ENCODE results near the gene C1orf159.

Gene C1orf159

DNA sequence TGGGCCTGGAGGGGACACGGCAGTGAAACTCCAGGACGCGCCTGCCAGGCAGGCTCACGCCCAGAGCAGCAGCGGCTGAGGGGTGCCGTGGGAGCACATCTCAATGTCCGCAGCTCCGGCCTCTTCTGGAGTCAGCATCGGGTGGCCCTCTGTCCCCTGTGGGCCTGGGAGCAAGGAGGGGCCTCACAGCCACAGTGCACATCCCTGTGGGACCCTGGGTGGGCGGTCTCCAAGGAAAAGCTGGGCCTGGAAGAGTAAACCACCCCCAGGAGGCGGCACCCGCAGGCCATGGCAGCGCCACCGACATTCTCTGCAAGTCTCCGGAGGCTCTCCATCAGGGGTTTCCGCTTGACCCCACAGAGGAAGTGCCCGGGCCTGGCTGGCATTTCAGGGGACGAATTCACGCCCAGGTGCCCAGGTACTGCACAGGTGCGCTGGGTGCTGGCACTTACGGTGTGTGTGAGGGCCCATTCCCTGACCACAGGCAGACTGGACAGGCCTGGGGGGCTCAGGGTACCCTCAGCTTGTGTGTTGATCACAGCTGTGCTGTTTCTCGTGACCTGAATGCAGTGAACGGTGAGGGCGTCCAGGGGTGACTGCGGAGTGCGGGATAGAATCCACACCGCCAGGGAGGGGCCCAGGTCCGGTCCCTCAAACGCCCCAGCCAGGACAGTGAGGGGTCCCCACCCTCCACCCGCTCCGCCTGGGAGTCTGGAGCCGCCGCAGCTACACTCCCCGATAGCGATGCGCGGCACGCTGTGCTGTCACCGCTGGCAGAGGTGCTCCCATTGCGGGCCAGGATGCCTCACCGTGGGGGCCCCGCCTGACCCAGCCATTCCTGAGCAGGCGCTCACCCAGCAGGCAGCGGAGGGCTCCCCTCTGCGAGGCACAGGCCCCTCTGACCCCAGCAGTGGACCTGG, 25.2 kb downstream of the C1orf159 start:
- DNase-seq = no peak

DNA sequence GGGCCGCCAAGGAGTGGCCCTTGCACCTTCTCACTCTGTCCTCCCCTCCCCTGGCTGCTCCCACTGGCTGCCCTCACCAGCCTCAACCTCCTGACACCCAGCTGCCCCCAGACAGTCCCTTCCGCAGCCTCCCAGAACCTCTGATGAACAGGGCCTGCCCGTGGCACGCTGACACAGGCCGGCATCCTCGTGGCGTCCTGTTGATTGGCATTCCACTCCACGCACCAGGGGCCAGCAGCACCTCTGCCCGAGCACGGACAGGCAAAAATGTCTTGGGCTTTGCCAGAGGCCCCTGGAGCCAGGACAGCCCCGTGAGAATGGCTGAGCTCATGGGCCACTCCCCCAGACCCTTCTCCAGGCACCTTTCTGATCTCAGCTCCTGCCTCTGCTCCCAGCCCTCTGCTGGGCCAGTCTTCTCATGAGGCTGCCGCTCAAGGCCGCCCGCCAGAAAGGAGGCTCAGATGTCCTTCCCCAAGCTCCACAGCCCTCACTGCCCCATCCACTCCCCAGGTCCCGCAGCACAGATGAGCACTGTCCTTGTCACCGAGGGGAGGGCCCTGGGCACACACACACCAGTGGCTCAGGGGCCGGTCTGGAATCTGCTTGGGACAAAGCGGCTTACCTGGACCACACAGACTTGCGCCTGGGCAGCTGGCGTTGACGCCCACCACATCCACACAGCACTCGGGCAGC, 26.0 kb downstream of the C1orf159 start:
- no peak for DNase-seq

DNA sequence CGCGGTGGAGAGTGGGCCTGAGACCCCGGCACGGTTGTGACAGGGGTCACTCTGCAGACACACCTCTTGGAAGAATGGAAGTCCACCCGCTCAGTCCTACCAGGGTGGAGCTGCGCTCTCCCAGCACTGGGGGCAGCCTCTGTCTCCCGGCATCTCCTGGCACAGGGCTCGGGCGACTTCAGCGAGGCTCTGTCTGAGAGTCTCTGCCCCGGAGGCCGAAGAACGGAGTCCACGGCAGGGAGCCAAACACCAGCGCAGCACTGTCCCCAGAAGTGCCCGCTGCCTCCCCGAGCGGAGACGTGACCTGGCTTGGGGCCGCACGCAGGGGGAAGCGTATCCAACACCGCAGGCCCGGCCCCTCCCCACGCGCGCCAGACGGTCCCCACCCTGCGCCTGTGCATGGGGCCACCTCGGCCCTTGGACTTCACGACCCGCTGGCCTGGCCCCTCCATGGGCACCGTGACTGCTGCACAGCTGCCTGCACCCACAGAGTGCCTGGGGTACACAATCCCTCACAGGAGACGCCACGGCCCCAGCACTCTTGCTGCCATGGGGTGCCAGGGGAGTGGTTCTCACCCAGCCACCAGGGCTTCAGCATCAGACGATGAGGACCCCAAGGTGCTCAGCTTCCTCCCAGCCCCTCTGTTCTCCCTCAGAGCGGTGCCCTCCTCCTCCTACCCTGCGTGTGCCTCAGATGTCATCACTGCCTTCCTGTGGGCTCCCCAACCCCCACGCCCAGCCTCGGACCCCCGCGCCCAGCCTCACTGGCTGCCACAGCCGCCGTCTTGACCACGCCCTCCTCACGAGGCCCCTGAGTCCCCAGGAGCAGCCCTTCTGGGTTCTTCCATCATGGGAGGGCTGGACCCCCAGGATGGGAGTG, 26.8 kb downstream of the C1orf159 start:
- DNase-seq = no peak

DNA sequence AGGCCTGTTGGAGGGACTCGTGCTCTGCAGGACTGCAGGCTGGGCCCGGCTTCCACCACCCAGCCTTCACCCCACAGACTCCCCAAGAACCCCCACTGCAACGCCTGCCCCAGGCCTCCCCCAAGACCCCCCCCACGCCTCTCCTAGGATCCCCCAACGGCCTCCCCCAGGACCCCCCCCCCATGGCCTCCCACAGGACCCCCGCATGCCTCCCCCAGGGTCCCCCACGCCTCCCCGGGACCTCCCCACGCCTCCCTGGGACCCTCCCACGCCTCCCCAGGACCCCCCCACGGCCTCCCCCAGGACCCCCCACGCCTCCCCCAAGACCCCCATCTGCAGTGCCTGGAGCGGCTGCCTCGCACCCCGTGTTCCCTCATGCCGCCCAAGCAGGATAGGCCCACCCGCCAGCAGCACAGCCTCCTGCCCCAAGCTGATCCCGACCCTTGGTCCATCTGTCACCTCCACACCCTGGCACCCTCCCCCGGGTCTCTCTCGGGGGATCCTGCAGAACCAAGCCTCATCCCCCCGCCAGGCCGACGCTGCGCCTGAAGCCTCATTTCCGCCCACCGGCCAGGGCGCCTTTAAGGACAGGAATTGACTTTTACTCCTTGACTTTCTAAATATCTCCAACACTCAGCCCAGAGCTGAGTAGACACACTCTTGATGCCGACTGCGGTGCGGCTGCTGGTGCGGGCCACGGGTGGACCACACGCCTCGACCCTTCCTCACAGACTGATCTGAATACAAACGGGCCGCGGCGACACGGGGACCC, 27.7 kb downstream of the C1orf159 start:
- DNase-seq = no peak

DNA sequence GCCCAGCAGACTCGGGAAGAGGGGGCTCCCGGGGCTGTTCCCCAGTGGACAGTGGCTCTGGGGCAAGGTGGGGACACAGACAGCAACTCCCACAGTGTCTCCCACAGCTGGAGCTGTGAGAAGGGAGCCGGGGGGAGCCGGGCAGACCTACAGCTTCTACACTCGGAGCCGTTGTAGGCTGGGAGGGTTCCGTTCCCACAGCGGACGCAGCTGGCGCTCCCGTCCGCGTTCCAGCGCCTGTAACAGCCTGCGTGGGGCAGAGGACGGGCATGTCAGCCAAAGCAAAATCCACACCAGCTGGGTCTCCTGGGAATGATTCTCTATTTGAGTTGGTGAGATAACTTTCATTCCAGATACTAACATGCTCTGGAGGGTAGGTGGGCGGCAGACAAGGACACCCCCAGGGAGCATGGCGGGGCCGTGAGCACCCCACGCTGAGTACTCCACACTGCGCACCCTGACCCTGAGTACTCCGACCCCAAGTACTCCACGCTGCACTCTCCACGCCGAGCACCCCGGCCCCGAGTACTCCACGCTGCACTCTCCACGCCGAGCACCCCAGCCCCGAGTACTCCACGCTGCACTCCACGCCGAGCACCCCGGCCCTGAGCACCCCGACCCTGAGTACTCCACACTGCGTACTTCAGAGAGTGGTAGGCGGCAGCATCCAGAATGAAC, 28.4 kb downstream of the C1orf159 start:
- DNase-seq = no peak

DNA sequence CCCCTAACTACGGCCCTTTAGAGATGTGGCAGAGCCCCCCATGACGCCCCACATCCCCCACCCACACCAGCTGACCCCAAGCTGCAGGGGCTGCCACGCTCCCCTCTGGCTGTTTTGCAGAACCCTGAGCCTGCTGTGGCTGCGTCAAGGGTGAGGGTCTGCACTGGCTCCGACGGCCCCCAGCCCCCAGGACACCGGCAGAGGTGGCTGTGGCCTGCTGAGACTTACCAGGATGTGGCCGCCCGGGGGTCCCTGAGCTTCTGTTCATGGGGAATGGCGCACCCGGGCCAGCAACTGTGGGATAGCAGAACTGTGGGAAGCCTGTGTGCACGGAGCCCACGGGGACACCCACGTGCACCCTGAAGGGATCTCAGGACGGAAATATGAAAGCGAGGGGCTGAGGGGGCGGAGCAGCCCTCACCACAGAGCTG, 29.0 kb downstream of the C1orf159 start:
- no peak for DNase-seq

DNA sequence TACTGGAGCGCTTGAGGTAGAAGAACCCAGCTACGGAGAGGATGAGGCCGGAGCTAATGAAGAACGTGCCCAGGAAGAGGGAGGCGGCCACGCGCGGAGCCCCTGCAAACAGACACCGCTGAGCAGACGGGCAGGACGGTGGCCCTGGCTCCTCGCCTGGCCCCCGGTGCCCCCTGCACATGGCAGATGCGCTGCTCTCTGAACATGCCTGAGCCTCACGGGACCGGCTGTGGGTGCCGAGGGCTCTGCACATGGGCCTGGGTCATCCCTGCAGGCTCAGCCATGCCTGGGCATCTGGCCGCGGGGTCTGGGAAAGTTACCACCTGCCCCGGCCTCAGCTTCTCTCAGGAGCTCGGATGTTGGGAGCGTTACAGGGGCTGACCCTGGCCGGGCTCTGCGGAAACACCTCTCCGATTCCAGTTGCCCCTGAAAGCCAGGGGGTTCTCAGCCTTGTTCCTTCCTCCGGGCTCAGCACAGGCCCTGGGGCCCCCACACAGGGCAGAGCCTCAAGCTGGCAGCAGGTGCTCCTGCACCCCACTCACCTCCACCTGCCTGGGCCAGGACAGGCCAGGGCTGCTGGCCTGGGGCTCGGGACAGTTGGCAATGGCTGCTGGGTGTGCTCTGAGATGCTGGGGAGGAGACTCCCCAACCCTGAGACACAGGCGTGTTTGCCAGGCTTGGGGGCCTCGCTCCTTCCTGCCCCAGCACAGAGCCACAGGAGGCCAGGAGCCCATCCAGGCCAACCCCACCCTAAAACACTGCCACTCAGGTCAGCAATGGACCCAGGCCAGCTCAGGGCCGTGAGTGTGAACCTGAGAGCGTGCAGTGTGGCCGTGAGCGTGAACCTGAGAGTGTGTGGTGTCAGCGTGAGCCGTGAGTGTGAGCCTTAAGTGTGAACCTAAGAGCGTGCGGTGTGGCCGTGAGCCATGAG, 29.7 kb downstream of the C1orf159 start:
- DNase-seq = no peak

DNA sequence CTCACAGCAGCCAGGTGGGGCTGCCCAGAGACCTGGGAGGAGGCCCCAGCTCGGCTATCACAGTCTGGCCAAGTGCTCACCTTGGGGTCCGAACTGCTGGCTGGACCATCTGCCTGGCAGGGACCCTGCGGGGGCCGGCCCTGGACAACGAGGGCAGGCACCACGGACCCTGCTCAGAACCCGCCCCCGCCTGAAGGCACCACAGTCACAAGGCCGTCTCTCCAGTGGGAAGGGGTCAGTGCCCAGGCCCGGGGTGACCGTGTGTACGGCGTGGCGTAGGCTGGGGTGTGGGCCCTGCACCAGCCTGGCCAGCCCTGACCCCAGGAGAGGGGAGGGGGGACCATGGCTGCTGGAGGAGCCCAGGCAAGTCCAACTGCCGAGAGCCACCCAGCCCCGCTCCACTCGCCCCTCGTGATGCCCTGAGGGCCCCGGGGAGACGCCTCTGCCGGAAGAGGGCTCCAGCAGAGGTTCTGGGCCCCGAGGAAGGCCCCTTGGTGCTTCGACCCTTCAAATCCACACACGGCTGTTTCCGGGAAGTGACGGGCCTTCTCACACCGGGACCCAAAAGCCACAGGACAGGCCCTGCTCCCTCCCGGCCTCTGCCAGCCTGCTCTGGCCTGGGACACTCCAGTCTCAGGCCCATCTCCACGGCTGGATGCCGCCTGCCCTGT, 30.6 kb downstream of the C1orf159 start:
- DNase-seq = no peak

DNA sequence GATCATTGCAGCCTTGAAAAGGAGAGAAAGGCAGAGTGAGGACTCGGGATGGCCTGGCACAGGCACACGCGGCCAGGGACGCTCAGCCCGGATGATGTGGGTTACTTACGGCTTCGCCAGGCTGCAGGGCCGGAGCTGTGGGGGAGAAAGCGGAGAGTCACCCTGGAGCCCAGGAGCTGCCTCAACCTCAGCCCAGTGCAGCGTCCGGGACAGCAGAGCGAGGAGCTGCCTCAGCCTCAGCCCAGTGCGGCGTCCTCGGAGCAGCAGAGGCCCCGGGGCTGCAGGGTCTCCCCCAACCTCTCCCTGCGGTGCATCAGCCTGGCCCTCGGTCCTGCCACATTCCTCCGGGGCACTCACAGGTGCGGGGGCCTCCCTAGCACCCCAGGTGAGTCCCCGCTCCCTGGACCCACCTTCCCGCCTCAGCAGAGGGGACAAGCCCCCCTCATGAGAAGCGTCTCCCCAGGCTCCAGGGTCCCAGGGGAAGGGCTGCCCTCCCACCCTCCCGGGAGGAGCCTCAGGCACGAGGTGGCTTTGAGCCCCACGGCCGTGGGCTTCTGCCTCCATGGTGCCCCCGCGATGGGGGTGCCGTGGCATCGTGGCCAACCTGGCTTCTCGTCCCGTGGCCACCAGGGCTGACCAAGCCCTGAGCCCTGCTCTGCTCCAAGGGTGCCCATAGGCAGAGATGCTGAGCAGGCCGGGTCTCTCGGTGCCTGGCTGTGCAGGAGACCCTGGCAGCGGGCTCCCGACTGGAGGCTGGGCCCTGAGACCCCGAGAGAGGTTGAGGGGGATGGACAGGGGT, 31.3 kb downstream of the C1orf159 start:
- no peak for DNase-seq

DNA sequence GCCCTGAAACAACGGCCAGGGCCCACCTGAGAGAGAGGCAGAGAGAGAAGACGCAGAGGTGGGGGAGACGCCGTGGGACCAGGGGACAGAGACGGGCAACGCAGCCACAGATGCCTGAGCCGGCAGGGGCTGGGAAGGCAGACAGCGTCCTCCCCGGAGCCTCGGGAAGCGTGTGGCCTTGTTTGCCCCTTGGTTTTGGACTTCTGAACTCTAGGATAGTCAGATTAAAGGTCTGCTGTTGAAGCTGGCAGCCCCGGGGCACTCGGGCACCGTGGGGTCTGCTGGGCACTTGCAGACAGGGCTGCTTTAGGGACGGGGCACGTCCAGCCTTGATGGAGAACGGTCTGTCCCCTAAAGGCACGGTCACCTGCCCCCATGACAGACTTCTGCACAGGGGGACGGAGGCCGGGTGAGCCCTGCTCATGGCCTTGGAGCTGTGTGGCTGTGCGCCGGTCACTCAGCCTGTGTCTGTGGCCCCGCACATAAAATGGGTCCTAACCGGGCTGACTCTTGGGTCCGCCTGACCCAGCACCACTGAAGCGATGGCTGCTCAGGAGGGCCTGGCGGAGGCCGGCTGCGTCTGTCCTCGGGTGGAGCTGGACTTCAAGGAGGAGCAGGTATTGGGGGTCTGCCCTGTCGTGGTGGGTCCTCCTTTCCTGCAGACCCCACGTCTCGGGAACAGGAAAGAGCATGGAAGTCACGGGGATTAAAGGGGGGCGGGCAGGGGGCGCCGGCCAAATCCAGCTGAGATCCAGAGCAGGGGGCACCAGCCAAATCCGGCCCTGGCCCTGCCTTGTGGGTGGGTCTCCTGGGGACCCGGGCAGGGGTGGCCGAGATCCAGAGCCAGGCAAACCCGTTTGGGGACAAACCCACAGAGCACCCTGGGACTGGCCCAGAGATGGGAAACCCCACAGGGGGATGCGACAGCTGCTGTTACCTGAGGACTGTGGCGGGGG, 32.2 kb downstream of the C1orf159 start:
- DNase-seq = no peak

DNA sequence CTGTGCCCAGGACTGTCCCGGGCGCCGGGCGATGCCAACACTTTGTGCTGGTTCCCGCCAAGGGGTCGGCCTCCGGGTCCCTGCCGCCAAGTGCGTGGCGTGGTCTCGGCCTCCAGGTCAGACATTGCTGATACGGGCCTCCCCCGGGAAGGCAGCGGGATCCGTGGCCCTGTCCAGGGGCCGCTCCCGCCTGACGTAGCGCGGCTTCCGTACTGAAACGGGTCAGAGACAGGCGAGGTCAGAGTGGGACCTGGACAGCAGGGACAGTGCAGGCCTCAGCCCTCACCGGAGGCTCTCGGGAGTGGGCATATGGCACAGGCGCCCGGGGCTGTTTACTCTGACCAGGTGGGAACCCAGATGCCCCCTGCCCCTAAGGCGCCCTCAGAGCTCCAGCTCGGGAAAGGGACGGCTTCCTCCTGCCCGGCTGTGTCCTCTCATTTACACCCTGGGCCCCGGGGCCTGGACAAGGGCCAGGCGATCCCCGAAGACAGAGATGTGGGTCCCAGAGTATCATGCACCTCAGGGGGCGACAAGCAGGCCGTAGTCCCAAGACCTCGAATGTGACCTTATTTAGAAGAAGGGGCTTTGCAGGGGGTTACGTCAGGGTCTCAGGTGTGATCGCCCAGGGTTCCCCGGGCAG, 33.0 kb downstream of the C1orf159 start:
- DNase-seq = no peak

DNA sequence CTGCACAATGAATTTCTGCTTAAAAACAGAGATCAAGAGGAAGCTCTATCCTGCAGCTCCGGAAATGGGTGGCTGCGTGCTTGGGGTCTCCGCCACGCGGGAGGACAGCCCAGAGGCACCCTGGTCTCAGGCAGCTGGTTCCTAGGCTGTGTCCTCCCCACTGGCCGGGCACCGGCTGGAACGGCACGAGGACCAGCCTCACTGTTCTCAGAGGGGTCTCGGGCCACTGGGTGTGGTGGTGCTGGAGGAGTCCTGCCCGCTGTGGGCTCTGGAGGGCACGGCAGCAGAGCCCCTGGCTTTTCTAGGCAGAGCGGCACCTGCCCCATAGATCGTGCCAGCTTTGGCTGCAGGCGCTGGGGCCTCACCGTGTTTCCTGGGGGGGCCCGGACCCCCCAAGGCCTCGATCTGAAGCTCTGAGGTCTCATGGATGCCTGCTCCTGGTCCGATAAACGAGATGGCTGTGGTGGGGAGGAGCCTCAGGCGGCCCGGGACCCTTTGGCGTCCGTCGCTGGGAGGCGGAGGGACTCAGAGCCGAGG, 33.6 kb downstream of the C1orf159 start:
- DNase-seq = no peak

DNA sequence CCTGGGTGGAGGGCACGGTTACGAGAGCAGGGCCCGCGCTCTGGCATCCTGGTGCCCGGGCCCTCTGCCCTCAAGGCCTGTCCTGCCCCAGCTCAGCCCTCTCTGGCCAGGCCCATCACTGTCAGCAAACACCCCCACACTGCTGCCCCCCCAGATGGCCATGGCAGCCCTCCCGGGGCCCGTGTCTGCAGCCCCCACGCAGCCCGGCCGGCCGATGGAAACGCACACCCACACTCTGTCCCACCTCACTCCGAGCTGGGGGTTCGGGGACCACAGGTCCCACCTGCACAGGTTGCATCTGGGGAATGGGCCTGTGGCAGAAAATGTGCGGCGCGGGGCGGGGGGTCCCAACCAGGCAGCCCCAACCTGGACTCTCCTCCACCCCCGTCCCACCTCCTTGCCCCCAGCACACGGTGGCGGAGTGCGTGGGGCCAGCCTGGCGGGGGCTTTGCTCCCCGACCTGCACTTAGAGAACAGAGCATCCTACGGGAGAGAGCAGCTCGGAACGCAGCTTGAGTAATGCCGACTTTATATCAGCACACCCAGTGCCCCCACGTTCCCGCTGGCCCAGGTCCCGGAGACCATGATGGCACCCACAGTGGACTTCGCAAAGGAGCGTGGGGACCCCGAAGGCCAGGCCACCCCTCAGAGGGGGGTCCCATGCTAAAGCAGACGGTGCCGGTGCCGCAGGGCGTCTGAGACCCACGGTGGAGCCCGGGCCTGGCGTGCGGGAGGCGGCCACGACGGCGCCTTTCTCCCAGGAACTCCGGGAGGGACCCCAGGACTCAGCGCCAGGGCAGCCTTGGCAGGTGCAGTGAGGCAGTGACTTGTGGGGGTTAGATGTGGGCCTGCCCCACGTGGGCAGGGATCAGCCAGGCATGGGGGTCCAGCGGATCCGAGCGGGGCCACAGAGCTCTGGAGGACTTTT, 34.3 kb downstream of the C1orf159 start:
- DNase-seq = no peak

DNA sequence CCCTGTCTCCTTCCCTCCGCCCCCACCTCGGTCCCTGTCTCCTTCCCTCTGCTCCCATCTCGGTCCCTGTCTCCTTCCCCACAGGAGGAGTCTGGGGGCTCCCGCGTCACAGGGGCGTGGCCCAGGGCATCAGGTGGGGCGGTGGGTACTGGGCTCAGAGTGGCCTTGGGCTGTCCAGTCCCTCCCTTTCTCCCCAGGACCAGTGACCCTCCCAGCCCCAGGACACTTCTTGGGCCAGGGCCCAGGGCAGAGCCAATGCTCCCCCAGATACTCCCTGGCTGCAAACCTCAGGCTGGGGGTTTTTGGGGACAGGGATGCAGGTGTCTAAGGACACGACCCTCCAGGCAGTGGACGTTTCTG, 35.0 kb downstream of the C1orf159 start:
- DNase-seq = no peak

DNA sequence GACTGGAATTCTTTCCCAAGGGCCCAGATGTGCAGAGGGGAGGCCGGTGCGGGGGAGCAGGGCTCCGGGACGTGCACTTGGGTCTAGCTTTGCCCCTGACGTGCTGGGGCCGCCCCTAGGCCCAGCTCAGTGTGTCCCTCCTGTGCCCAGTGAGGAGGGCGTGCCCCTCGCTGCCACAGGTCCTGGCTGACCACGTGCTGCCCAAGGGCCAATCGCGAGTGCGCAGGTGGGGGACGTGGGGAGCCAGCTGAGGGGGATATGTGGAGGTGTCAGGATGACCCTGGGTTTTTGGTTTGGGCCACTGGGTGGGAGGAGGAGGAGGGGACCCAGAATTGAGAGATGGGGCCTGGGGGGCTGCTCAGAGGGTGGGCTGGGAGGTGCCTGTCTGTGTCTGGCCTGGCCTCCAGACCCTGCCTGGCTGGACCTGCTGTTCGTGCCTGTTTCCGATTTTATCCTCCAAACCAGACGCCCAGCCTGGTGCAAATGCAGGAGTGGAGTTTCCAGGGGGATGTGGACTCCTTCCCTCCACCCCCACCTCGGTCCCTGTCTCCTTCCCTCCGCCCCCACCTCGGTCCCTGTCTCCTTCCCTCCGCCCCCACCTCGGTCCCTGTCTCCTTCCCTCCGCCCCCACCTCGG, 35.6 kb downstream of the C1orf159 start:
- DNase-seq = no peak
